HepG2 (cell line): ENCODE data around the gene MYL4. TPM values are rescaled to one million over a fixed set of nuclear protein-coding genes. Genes with fewer than 3 reads are reported as not detected.

Source experiments
- AHR ChIP-seq: IDR thresholded peaks from 2 replicates; pipeline ENCODE4 v1.6.1; 2018; ENCODE audit warnings: missing genetic modification reagents, missing compliant biosample characterization
- ARNT2 ChIP-seq: sonication (generic); formaldehyde crosslinking; IDR thresholded peaks from 2 replicates; pipeline ENCODE4 v1.8.0; 2022; ENCODE audit warnings: mild to moderate bottlenecking, low read depth, missing genetic modification reagents, moderate library complexity
- CBFB ChIP-seq: sonication (generic); formaldehyde crosslinking; IDR thresholded peaks from 2 replicates; pipeline ENCODE4 v1.4.0; 2020; ENCODE audit warnings: missing genetic modification reagents
- CBX5 ChIP-seq: sonication (generic); formaldehyde crosslinking; IDR thresholded peaks from 2 replicates; pipeline ENCODE4 v1.4.0; 2020; ENCODE audit warnings: missing genetic modification reagents, borderline replicate concordance
- CCDC6 ChIP-seq: sonication (generic); formaldehyde crosslinking; IDR thresholded peaks from 2 replicates; pipeline ENCODE4 v1.8.1; 2022; ENCODE audit warnings: mild to moderate bottlenecking, missing genetic modification reagents, moderate library complexity
- CHCHD3 ChIP-seq: sonication (generic); formaldehyde crosslinking; IDR thresholded peaks from 2 replicates; pipeline ENCODE4 v1.8.0; 2022; ENCODE audit warnings: mild to moderate bottlenecking, missing genetic modification reagents, moderate library complexity
- FOXM1 ChIP-seq: sonication (generic); formaldehyde crosslinking; IDR thresholded peaks from 2 replicates; pipeline ENCODE4 v1.5.0; 2020; ENCODE audit warnings: missing genetic modification reagents
- HNF4G ChIP-seq, 2 experiments: sonication (generic) in 1 of 2; formaldehyde crosslinking in 1 of 2; IDR thresholded peaks; 2 replicates each; pipeline versions ENCODE4 v1.4.0 to v1.6.1; 2011 to 2020; ENCODE audit warnings: borderline replicate concordance in 2 of 2, low read depth in 2 of 2, mild to moderate bottlenecking in 2 of 2, low read length in 1 of 2, missing genetic modification reagents in 1 of 2, moderate library complexity in 1 of 2
- JUN ChIP-seq: sonication (generic); formaldehyde crosslinking; IDR thresholded peaks from 2 replicates; pipeline ENCODE4 v1.4.0; 2020; ENCODE audit warnings: mild to moderate bottlenecking, missing genetic modification reagents
- KAT2B ChIP-seq: fragments of 150-350 bp; IDR thresholded peaks from 2 replicates; pipeline ENCODE4 v1.6.1; 2014; ENCODE audit warnings: low read depth, low read length, borderline replicate concordance
- KLF11 ChIP-seq: IDR thresholded peaks from 2 replicates; pipeline ENCODE4 v1.6.1; 2016; ENCODE audit warnings: missing compliant biosample characterization
- NFKBIZ ChIP-seq: IDR thresholded peaks from 2 replicates; pipeline ENCODE4 v1.6.1; 2018; ENCODE audit warnings: missing genetic modification reagents, missing compliant biosample characterization
- NR1H2 ChIP-seq: sonication (generic); formaldehyde crosslinking; IDR thresholded peaks from 2 replicates; pipeline ENCODE4 v1.8.1; 2022; ENCODE audit warnings: low read depth, missing genetic modification reagents, borderline replicate concordance
- NR2F1 ChIP-seq, 2 experiments: fragments of 450-650 bp in 1 of 2; formaldehyde crosslinking in 1 of 2; IDR thresholded peaks; 2 replicates each; pipeline versions ENCODE4 v1.5.0 to v1.6.1; 2016 to 2020; ENCODE audit warnings: mild to moderate bottlenecking in 1 of 2, missing compliant biosample characterization in 1 of 2, missing genetic modification reagents in 1 of 2, moderate library complexity in 1 of 2
- PHF21A ChIP-seq: sonication (generic); formaldehyde crosslinking; IDR thresholded peaks from 2 replicates; pipeline ENCODE4 v1.5.0; 2020; ENCODE audit warnings: mild to moderate bottlenecking, missing genetic modification reagents
- XRCC5 ChIP-seq: fragments of 200-400 bp; formaldehyde crosslinking; optimal IDR thresholded peaks from 2 replicates; pipeline ENCODE3; 2017; ENCODE audit warnings: mild to moderate bottlenecking, low read length
- ZMYM3 ChIP-seq: sonication (generic); formaldehyde crosslinking; IDR thresholded peaks from 2 replicates; pipeline ENCODE4 v1.5.1; 2020; ENCODE audit warnings: mild to moderate bottlenecking, missing genetic modification reagents
- ZNF547 ChIP-seq: sonication (generic); formaldehyde crosslinking; IDR thresholded peaks from 2 replicates; pipeline ENCODE4 v1.5.1; 2020; ENCODE audit warnings: mild to moderate bottlenecking, missing genetic modification reagents
- ZNF607 ChIP-seq: sonication (generic); formaldehyde crosslinking; IDR thresholded peaks from 2 replicates; pipeline ENCODE4 v1.5.1; 2020; ENCODE audit warnings: missing genetic modification reagents, mild to moderate bottlenecking, borderline replicate concordance
- ZNF775 ChIP-seq: sonication (generic); formaldehyde crosslinking; IDR thresholded peaks from 2 replicates; pipeline ENCODE4 v1.4.0; 2020; ENCODE audit warnings: missing genetic modification reagents, mild to moderate bottlenecking, moderate library complexity, borderline replicate concordance
- polyA plus RNA-seq, 8 experiments: library from polyadenylated mRNA; depleted of rRNA in 3 of 8; stranded (reverse) in 7 of 8; unstranded in 1 of 8; fragments of >200 nt; fragmentation: Illumina TruSeq in 4 of 8; extraction: Trizol in 4 of 8; gene quantifications; 2 replicates each; pipeline versions ENCODE4 v1.2.1 to v1.2.3, GENCODE V29; 2011 to 2016; ENCODE audit warnings: low read depth in 4 of 8, missing spikeins in 1 of 8, mixed read lengths in 1 of 8; ENCODE audit not compliant: insufficient read depth in 1 of 8
- total RNA-seq, 5 experiments: library from RNA; depleted of rRNA; stranded (reverse); fragments of >200 nt; fragmentation: Illumina TruSeq; extraction: Trizol; gene quantifications; 2 replicates each; pipeline ENCODE4 v1.2.3, GENCODE V29; 2016; ENCODE audit warnings: low read depth in 1 of 5
- TF ChIP-seq, protein P1 (sequence below): IDR thresholded peaks from 2 replicates; pipeline ENCODE4 v1.6.1; 2016; ENCODE audit warnings: mild to moderate bottlenecking, missing biosample characterization, missing genetic modification reagents
- TF ChIP-seq, protein P2 (sequence below): sonication (generic); formaldehyde crosslinking; conservative IDR thresholded peaks from 2 replicates; pipeline ENCODE4 v1.4.0; 2020; ENCODE audit warnings: missing genetic modification reagents
- TF ChIP-seq, protein P3 (sequence below): sonication (generic); formaldehyde crosslinking; IDR thresholded peaks from 2 replicates; pipeline ENCODE4 v1.5.0; 2020; ENCODE audit warnings: mild to moderate bottlenecking, missing genetic modification reagents, moderate library complexity

The MYL4 gene
- total and polyA plus RNA-seq, 2 of the 13 experiments (the other 11 are each of a cell fraction or from before 2014, with no cell fraction given) = not detected

DNA sequence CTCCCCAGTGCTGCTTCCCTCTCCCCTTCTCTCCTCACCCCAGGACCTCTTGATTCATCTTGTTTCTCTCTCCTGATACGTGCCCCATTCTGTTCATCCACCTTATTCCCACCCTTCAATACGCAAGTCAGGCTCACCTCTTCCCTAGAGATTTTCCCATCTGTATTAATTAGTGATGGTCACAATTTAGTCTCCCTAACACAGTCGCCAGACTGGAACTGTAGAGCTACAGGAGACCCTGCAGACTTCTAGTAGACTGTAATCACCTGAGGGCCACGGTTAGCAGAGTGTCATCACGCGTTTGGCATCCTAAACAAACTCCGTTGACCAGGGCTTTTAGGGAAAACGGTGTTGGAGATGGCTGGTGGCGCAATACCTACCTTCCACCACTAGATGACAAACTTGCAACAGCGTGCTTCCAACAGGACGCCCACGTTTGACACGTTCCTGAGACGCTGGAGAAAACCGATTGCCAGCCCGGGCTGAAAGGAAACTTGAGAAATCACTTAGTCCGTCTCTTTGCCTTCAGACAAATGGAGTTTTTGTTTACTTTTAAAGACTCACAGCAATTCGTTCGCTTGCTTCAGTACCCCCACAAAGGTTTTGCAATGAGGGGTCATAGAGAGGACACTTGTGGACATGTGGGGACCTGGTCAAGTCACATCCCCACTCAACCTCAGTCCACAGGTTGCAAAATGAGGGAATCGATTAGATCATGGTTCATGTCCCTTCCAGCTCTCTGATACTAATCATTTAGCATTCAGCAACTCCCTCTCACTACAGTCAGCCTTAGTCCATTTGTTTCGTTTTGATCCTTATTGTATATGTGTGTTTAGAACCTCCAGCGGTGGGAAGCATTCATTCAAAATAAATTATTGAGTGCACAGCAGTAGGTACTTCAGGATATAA is 20.6 kb downstream of the MYL4 start (continued):
- TF ChIP-seq HNF4G (IDR thresholded peaks at IDR 0.05; ENCODE audit: borderline replicate concordance, low read depth, low read length) (0 out of 2 replicates have a peak, but pooled peaks have one; percentile 29), HNF4G (CRISPR knock-in tag; IDR thresholded peaks at IDR 0.05; ENCODE audit: borderline replicate concordance, low read depth) (no peak), FOXM1 (no peak), XRCC5 (peak; percentile 91), JUN (CRISPR knock-in tag) (0 out of 2 replicates have a peak, but pooled peaks have one; percentile 26), NR1H2 (CRISPR knock-in tag) (no peak), CBFB (CRISPR knock-in tag) (0 out of 2 replicates have a peak, but pooled peaks have one; percentile 54), ZNF547 (CRISPR knock-in tag) (peak; percentile 42; the same call in 1 of the 2 replicates), ZMYM3 (CRISPR knock-in tag) (peak; percentile 30; the same call in 1 of the 2 replicates), ARNT2 (peak; percentile 75; the same call in 1 of the 2 replicates), PHF21A (CRISPR knock-in tag) (0 out of 2 replicates have a peak, but pooled peaks have one; percentile 25), CHCHD3 (CRISPR knock-in tag) (0 out of 2 replicates have a peak, but pooled peaks have one; percentile 29), ZNF607 (0 out of 2 replicates have a peak, but pooled peaks have one; percentile 23), CCDC6 (CRISPR knock-in tag) (no peak), AHR (CRISPR knock-in tag) (peak; percentile 85), KAT2B (0 out of 2 replicates have a peak, but pooled peaks have one; percentile 5), CBX5 (peak; percentile 81; the same call in 1 of the 2 replicates), KLF11 (CRISPR knock-in tag) (peak; percentile 63; the same call in 1 of the 2 replicates), NR2F1 (CRISPR knock-in tag; IDR thresholded peaks at IDR 0.05) (no peak), ZNF775 (CRISPR knock-in tag) (no peak), NFKBIZ (CRISPR knock-in tag) (no peak)
- TF ChIP-seq, protein P1, sequence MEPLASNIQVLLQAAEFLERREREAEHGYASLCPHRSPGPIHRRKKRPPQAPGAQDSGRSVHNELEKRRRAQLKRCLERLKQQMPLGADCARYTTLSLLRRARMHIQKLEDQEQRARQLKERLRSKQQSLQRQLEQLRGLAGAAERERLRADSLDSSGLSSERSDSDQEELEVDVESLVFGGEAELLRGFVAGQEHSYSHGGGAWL (CRISPR knock-in tag) = peak; percentile 42; the same call in 1 of the 2 replicates
- TF ChIP-seq, protein P2, sequence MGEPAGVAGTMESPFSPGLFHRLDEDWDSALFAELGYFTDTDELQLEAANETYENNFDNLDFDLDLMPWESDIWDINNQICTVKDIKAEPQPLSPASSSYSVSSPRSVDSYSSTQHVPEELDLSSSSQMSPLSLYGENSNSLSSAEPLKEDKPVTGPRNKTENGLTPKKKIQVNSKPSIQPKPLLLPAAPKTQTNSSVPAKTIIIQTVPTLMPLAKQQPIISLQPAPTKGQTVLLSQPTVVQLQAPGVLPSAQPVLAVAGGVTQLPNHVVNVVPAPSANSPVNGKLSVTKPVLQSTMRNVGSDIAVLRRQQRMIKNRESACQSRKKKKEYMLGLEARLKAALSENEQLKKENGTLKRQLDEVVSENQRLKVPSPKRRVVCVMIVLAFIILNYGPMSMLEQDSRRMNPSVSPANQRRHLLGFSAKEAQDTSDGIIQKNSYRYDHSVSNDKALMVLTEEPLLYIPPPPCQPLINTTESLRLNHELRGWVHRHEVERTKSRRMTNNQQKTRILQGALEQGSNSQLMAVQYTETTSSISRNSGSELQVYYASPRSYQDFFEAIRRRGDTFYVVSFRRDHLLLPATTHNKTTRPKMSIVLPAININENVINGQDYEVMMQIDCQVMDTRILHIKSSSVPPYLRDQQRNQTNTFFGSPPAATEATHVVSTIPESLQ (CRISPR knock-in tag) = 0 out of 2 replicates have a peak, but pooled peaks have one; percentile 63
- TF ChIP-seq, protein P3, sequence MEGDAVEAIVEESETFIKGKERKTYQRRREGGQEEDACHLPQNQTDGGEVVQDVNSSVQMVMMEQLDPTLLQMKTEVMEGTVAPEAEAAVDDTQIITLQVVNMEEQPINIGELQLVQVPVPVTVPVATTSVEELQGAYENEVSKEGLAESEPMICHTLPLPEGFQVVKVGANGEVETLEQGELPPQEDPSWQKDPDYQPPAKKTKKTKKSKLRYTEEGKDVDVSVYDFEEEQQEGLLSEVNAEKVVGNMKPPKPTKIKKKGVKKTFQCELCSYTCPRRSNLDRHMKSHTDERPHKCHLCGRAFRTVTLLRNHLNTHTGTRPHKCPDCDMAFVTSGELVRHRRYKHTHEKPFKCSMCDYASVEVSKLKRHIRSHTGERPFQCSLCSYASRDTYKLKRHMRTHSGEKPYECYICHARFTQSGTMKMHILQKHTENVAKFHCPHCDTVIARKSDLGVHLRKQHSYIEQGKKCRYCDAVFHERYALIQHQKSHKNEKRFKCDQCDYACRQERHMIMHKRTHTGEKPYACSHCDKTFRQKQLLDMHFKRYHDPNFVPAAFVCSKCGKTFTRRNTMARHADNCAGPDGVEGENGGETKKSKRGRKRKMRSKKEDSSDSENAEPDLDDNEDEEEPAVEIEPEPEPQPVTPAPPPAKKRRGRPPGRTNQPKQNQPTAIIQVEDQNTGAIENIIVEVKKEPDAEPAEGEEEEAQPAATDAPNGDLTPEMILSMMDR (CRISPR knock-in tag) = peak; percentile 99
